ENCODE data around the gene NECAP2.
A peak's percentile ranks its signal among the peaks of the same experiment; 100 is the strongest.

NECAP2 gene

GRCh38 chr1:16430606-16431005 lies 9.9 kb upstream of the NECAP2 start:
- no peaks in the 10 kb centered on the region for H3K4me1 ChIP-seq (ENCODE audit: control insufficient read depth in 1 of 2, insufficient read depth in 2 of 2, low read length in 2 of 2)
- WGBS (ENCODE audit: extremely low coverage, insufficient coverage, insufficient read length) = no CpG with 5 or more reads among the region's 3 CpGs

GRCh38 chr1:16433030-16433429 lies 7.5 kb upstream of the NECAP2 start:
- Histone ChIP-seq H3K79me2 (ENCODE audit: control insufficient read depth, insufficient read depth, low read length, poor library complexity) (no peaks in the 10 kb centered on the region), H3K4me3 (ENCODE audit: low read depth, low read length) (no peak overlapping the region), H3K4me2 (ENCODE audit: low read length) (no peak overlapping the region), H3K4ac (ENCODE audit: low read depth, low read length) (no peak overlapping the region), H3K4me1 (ENCODE audit: control insufficient read depth in 1 of 2, insufficient read depth in 2 of 2, low read length in 2 of 2) (no peaks in the 10 kb centered on the region), H3K27ac (ENCODE audit: low read depth, low read length) (no peak overlapping the region), H3K9me3 (ENCODE audit: insufficient read depth, low read depth, low read length) (peaks cover 3% of the 10 kb centered on the region), H3K27me3 (ENCODE audit: insufficient read depth, low read length) (no peaks in the 10 kb centered on the region), H4K12ac (ENCODE audit: low read depth, low read length) (no peak overlapping the region), H3K23ac (ENCODE audit: low read length) (peak overlapping the region; percentile 71), H3K9ac (ENCODE audit: low read length) (no peak overlapping the region), H2AFZ (ENCODE audit: insufficient read depth, low read length, poor library complexity) (no peak overlapping the region), H3K14ac (ENCODE audit: low read length) (no peak overlapping the region), H2BK120ac (ENCODE audit: insufficient read depth, low read length, poor library complexity) (no peak overlapping the region), H3K18ac (ENCODE audit: low read length) (no peak overlapping the region), H3K79me1 (ENCODE audit: low read length) (no peaks in the 10 kb centered on the region), H2AK5ac (ENCODE audit: low read length) (no peak overlapping the region), H4K8ac (ENCODE audit: low read depth, low read length) (no peak overlapping the region), H4K91ac (ENCODE audit: low read depth, low read length) (no peak overlapping the region), H3K36me3 (ENCODE audit: control insufficient read depth in 1 of 2, insufficient read depth in 2 of 2, low read length in 2 of 2) (no peaks in the 10 kb centered on the region), H2BK5ac (ENCODE audit: low read depth, low read length, poor library complexity) (no peak overlapping the region), H2BK12ac (ENCODE audit: low read length) (no peak overlapping the region)
- no peak for DNase-seq
- no CpG with 5 or more reads among the region's 9 CpGs for WGBS (ENCODE audit: extremely low coverage, insufficient coverage, insufficient read length)

More at GRCh38 chr1:16430606-16431005, 9.9 kb upstream of the NECAP2 start:
- no peak overlapping the region for H3K18ac ChIP-seq (ENCODE audit: low read length)
- DNase-seq = no peak
- no peaks in the 10 kb centered on the region for H3K79me2 ChIP-seq (ENCODE audit: control insufficient read depth, insufficient read depth, low read length, poor library complexity)
- H4K8ac ChIP-seq (ENCODE audit: low read depth, low read length) = no peak overlapping the region
- H3K27me3 ChIP-seq (ENCODE audit: insufficient read depth, low read length) = no peaks in the 10 kb centered on the region
- no peak overlapping the region for H4K12ac ChIP-seq (ENCODE audit: low read depth, low read length)
- H2AFZ ChIP-seq (ENCODE audit: insufficient read depth, low read length, poor library complexity) = no peak overlapping the region
- H3K79me1 ChIP-seq (ENCODE audit: low read length) = no peaks in the 10 kb centered on the region
- no peak overlapping the region for H2BK120ac ChIP-seq (ENCODE audit: insufficient read depth, low read length, poor library complexity)
- peaks cover 3% of the 10 kb centered on the region for H3K9me3 ChIP-seq (ENCODE audit: insufficient read depth, low read depth, low read length)
- no peak overlapping the region for H3K14ac ChIP-seq (ENCODE audit: low read length)
- H3K4me3 ChIP-seq (ENCODE audit: low read depth, low read length) = no peak overlapping the region
- H3K23ac ChIP-seq (ENCODE audit: low read length) = no peak overlapping the region
- H3K4ac ChIP-seq (ENCODE audit: low read depth, low read length) = no peak overlapping the region
- no peak overlapping the region for H2BK5ac ChIP-seq (ENCODE audit: low read depth, low read length, poor library complexity)
- H3K9ac ChIP-seq (ENCODE audit: low read length) = no peak overlapping the region
- no peak overlapping the region for H4K91ac ChIP-seq (ENCODE audit: low read depth, low read length)
- no peaks in the 10 kb centered on the region for H3K36me3 ChIP-seq (ENCODE audit: control insufficient read depth in 1 of 2, insufficient read depth in 2 of 2, low read length in 2 of 2)
- no peak overlapping the region for H3K27ac ChIP-seq (ENCODE audit: low read depth, low read length)
- H3K4me2 ChIP-seq (ENCODE audit: low read length) = no peak overlapping the region
- no peak overlapping the region for H2BK12ac ChIP-seq (ENCODE audit: low read length)
- H2AK5ac ChIP-seq (ENCODE audit: low read length) = no peak overlapping the region

- Histone ChIP-seq H3K4me2 (ENCODE audit: low read length) (no peak overlapping the region), H3K27ac (ENCODE audit: low read depth, low read length) (no peak overlapping the region), H3K4me3 (ENCODE audit: low read depth, low read length) (no peak overlapping the region), H3K4ac (ENCODE audit: low read depth, low read length) (no peak overlapping the region), H2BK12ac (ENCODE audit: low read length) (no peak overlapping the region), H3K79me1 (ENCODE audit: low read length) (no peaks in the 10 kb centered on the region), H3K27me3 (ENCODE audit: insufficient read depth, low read length) (no peaks in the 10 kb centered on the region), H3K14ac (ENCODE audit: low read length) (no peak overlapping the region), H3K18ac (ENCODE audit: low read length) (no peak overlapping the region), H3K4me1 (ENCODE audit: control insufficient read depth in 1 of 2, insufficient read depth in 2 of 2, low read length in 2 of 2) (no peaks in the 10 kb centered on the region), H3K79me2 (ENCODE audit: control insufficient read depth, insufficient read depth, low read length, poor library complexity) (no peaks in the 10 kb centered on the region), H4K12ac (ENCODE audit: low read depth, low read length) (no peak overlapping the region), H2AFZ (ENCODE audit: insufficient read depth, low read length, poor library complexity) (no peak overlapping the region), H2AK5ac (ENCODE audit: low read length) (no peak overlapping the region), H2BK5ac (ENCODE audit: low read depth, low read length, poor library complexity) (no peak overlapping the region), H3K36me3 (ENCODE audit: control insufficient read depth in 1 of 2, insufficient read depth in 2 of 2, low read length in 2 of 2) (no peaks in the 10 kb centered on the region), H3K23ac (ENCODE audit: low read length) (no peak overlapping the region), H4K91ac (ENCODE audit: low read depth, low read length) (no peak overlapping the region), H4K8ac (ENCODE audit: low read depth, low read length) (no peak overlapping the region), H2BK120ac (ENCODE audit: insufficient read depth, low read length, poor library complexity) (no peak overlapping the region), H3K9ac (ENCODE audit: low read length) (no peak overlapping the region), H3K9me3 (ENCODE audit: insufficient read depth, low read depth, low read length) (peaks cover 3% of the 10 kb centered on the region)
- no CpG with 5 or more reads among the region's 4 CpGs for WGBS (ENCODE audit: extremely low coverage, insufficient coverage, insufficient read length)
- no peak for DNase-seq
Measured at GRCh38 chr1:16434007-16434406, 6.5 kb upstream of the NECAP2 start.

GRCh38 chr1:16434501-16434900 lies 6.0 kb upstream of the NECAP2 start:
- no peak overlapping the region for H2BK5ac ChIP-seq (ENCODE audit: low read depth, low read length, poor library complexity)
- no peak overlapping the region for H3K9ac ChIP-seq (ENCODE audit: low read length)
- H4K12ac ChIP-seq (ENCODE audit: low read depth, low read length) = no peak overlapping the region
- WGBS (ENCODE audit: extremely low coverage, insufficient coverage, insufficient read length) = no CpG with 5 or more reads among the region's 2 CpGs
- H3K23ac ChIP-seq (ENCODE audit: low read length) = no peak overlapping the region
- H2BK120ac ChIP-seq (ENCODE audit: insufficient read depth, low read length, poor library complexity) = no peak overlapping the region
- no peak overlapping the region for H4K8ac ChIP-seq (ENCODE audit: low read depth, low read length)
- H3K79me2 ChIP-seq (ENCODE audit: control insufficient read depth, insufficient read depth, low read length, poor library complexity) = no peaks in the 10 kb centered on the region
- H3K27ac ChIP-seq (ENCODE audit: low read depth, low read length) = no peak overlapping the region
- no peaks in the 10 kb centered on the region for H3K4me1 ChIP-seq (ENCODE audit: control insufficient read depth in 1 of 2, insufficient read depth in 2 of 2, low read length in 2 of 2)
- no peak overlapping the region for H3K14ac ChIP-seq (ENCODE audit: low read length)
- H3K4me2 ChIP-seq (ENCODE audit: low read length) = no peak overlapping the region
- no peaks in the 10 kb centered on the region for H3K79me1 ChIP-seq (ENCODE audit: low read length)
- no peak overlapping the region for H4K91ac ChIP-seq (ENCODE audit: low read depth, low read length)
- H3K27me3 ChIP-seq (ENCODE audit: insufficient read depth, low read length) = no peaks in the 10 kb centered on the region
- DNase-seq = no peak
- H3K4me3 ChIP-seq (ENCODE audit: low read depth, low read length) = no peak overlapping the region
- no peaks in the 10 kb centered on the region for H3K36me3 ChIP-seq (ENCODE audit: control insufficient read depth in 1 of 2, insufficient read depth in 2 of 2, low read length in 2 of 2)
- no peak overlapping the region for H2BK12ac ChIP-seq (ENCODE audit: low read length)
- no peak overlapping the region for H2AFZ ChIP-seq (ENCODE audit: insufficient read depth, low read length, poor library complexity)
- H3K18ac ChIP-seq (ENCODE audit: low read length) = no peak overlapping the region
- H3K9me3 ChIP-seq (ENCODE audit: insufficient read depth, low read depth, low read length) = peaks cover 3% of the 10 kb centered on the region
- no peak overlapping the region for H2AK5ac ChIP-seq (ENCODE audit: low read length)
- no peak overlapping the region for H3K4ac ChIP-seq (ENCODE audit: low read depth, low read length)

Data from trophoblast cell (in vitro differentiated cells and primary cell).